HepG2 (cell line): Measurements from ENCODE around the gene CTNNA1.

Experiments
- CREB1 ChIP-seq, 2 experiments: fragments of 450-650 bp in 1 of 2; IDR thresholded peaks; 2 replicates each; pipeline ENCODE4 v1.6.1; 2016 to 2017; ENCODE audit warnings: control low read depth in 1 of 2, mild to moderate bottlenecking in 1 of 2, missing compliant biosample characterization in 1 of 2, missing genetic modification characterization in 1 of 2
- CTCF ChIP-seq: sonication (generic); formaldehyde crosslinking; IDR thresholded peaks from 2 replicates; pipeline ENCODE4 v1.5.0; 2020; ENCODE audit warnings: mild to moderate bottlenecking, missing genetic modification reagents, moderate library complexity
- GATAD1 ChIP-seq: IDR thresholded peaks from 2 replicates; pipeline ENCODE4 v1.6.1; 2016; ENCODE audit warnings: missing genetic modification reagents, missing compliant biosample characterization
- USF2 ChIP-seq, 2 experiments: sonication (generic) in 1 of 2; formaldehyde crosslinking in 1 of 2; IDR thresholded peaks; 2 replicates each; pipeline versions ENCODE4 v1.5.1 to v1.6.1; 2011 to 2020; ENCODE audit warnings: borderline replicate concordance in 1 of 2, low read depth in 1 of 2, low read length in 1 of 2, mild to moderate bottlenecking in 1 of 2, missing genetic modification reagents in 1 of 2, moderate library complexity in 1 of 2
- ZFP37 ChIP-seq: sonication (generic); formaldehyde crosslinking; IDR thresholded peaks from 2 replicates; pipeline ENCODE4 v1.4.0; 2020; ENCODE audit warnings: missing genetic modification reagents, borderline replicate concordance
- ZNF3 ChIP-seq: IDR thresholded peaks from 2 replicates; pipeline ENCODE4 v1.7.0; 2017; ENCODE audit warnings: inconsistent platforms
- ZNF350 ChIP-seq: sonication (generic); formaldehyde crosslinking; IDR thresholded peaks from 2 replicates; pipeline ENCODE4 v1.4.0; 2020; ENCODE audit warnings: mild to moderate bottlenecking, low read depth, missing genetic modification reagents, borderline replicate concordance

- TF ChIP-seq ZFP37 (CRISPR knock-in tag), result no peak
- TF ChIP-seq USF2 (IDR thresholded peaks at IDR 0.05; ENCODE audit: low read depth, low read length), result no peak
- no peak for TF ChIP-seq USF2 (CRISPR knock-in tag; IDR thresholded peaks at IDR 0.05; ENCODE audit: borderline replicate concordance)
- TF ChIP-seq GATAD1 (CRISPR knock-in tag), result no peak
- TF ChIP-seq CTCF (CRISPR knock-in tag), result no peak
- TF ChIP-seq CREB1 (IDR thresholded peaks at IDR 0.05), result no peak
- no peak for TF ChIP-seq CREB1 (CRISPR knock-in tag; IDR thresholded peaks at IDR 0.05)
- TF ChIP-seq ZNF350 (CRISPR knock-in tag), result no peak
- TF ChIP-seq ZNF3 (CRISPR knock-in tag), result no peak
These were observed 208.0 kb downstream of the CTNNA1 start for GRCh38 chr5:138961221-138961620.
